HEK293 (cell line): Measurements from ENCODE around the gene PRR19.

ENCODE experiments used
- KLF10 ChIP-seq: fragments of 450-650 bp; IDR thresholded peaks from 2 replicates; pipeline ENCODE4 v1.5.1; 2018; ENCODE audit warnings: missing biosample characterization, mild to moderate bottlenecking, missing genetic modification characterization
- MYNN ChIP-seq: fragments of 450-650 bp; formaldehyde crosslinking; IDR thresholded peaks from 2 replicates; pipeline ENCODE4 v1.5.1; 2016; ENCODE audit warnings: missing biosample characterization, missing genetic modification characterization, borderline replicate concordance
- MZF1 ChIP-seq: fragments of 450-650 bp; formaldehyde crosslinking; IDR thresholded peaks from 2 replicates; pipeline ENCODE4 v1.5.1; 2017; ENCODE audit warnings: missing biosample characterization, missing genetic modification characterization, borderline replicate concordance
- OSR2 ChIP-seq: fragments of 450-650 bp; formaldehyde crosslinking; IDR thresholded peaks from 2 replicates; pipeline ENCODE4 v1.5.1; 2016; ENCODE audit warnings: missing biosample characterization, missing genetic modification characterization
- PRDM1 ChIP-seq: fragments of 450-650 bp; formaldehyde crosslinking; IDR thresholded peaks from 2 replicates; pipeline ENCODE4; 2016; ENCODE audit warnings: missing biosample characterization, missing genetic modification characterization
- YY1 ChIP-seq: fragments of 450-650 bp; formaldehyde crosslinking; IDR thresholded peaks from 2 replicates; pipeline ENCODE4 v1.5.1; 2018; ENCODE audit warnings: missing biosample characterization, missing genetic modification characterization
- ZBTB7A ChIP-seq: fragments of 450-650 bp; formaldehyde crosslinking; IDR thresholded peaks from 2 replicates; pipeline ENCODE4 v1.5.1; 2016; ENCODE audit warnings: low read depth, missing biosample characterization, missing genetic modification characterization
- ZFP41 ChIP-seq: fragments of 450-650 bp; formaldehyde crosslinking; IDR thresholded peaks from 2 replicates; pipeline ENCODE4 v1.5.1; 2016; ENCODE audit warnings: missing biosample characterization, missing genetic modification characterization, borderline replicate concordance
- ZFP69B ChIP-seq: fragments of 450-650 bp; formaldehyde crosslinking; IDR thresholded peaks from 2 replicates; pipeline ENCODE4 v1.5.1; 2016; ENCODE audit warnings: missing biosample characterization, missing genetic modification characterization
- ZIC2 ChIP-seq: fragments of 450-650 bp; formaldehyde crosslinking; IDR thresholded peaks from 2 replicates; pipeline ENCODE4 v1.5.1; 2016; ENCODE audit warnings: missing biosample characterization, missing genetic modification characterization
- ZNF19 ChIP-seq: fragments of 450-650 bp; formaldehyde crosslinking; IDR thresholded peaks from 2 replicates; pipeline ENCODE4; 2016; ENCODE audit warnings: missing biosample characterization, missing genetic modification characterization, low read depth
- ZNF239 ChIP-seq: fragments of 450-650 bp; formaldehyde crosslinking; IDR thresholded peaks from 2 replicates; pipeline ENCODE4 v1.5.1; 2016; ENCODE audit warnings: missing biosample characterization, missing genetic modification characterization
- ZNF24 ChIP-seq: fragments of 450-650 bp; formaldehyde crosslinking; IDR thresholded peaks from 2 replicates; pipeline ENCODE4 v1.5.1; 2016; ENCODE audit warnings: missing biosample characterization, missing genetic modification characterization
- ZNF248 ChIP-seq: fragments of 450-650 bp; formaldehyde crosslinking; IDR thresholded peaks from 2 replicates; pipeline ENCODE4 v1.5.1; 2017; ENCODE audit warnings: missing biosample characterization, missing genetic modification characterization
- ZNF473 ChIP-seq: fragments of 450-650 bp; formaldehyde crosslinking; IDR thresholded peaks from 2 replicates; pipeline ENCODE4 v1.5.1; 2017; ENCODE audit warnings: missing biosample characterization, missing genetic modification characterization
- ZNF510 ChIP-seq: fragments of 450-650 bp; formaldehyde crosslinking; IDR thresholded peaks from 2 replicates; pipeline ENCODE4 v1.5.1; 2018; ENCODE audit warnings: mild to moderate bottlenecking, missing genetic modification characterization, missing biosample characterization; ENCODE audit not compliant: insufficient replicate concordance
- ZNF624 ChIP-seq: fragments of 450-650 bp; formaldehyde crosslinking; IDR thresholded peaks from 2 replicates; pipeline ENCODE4 v1.5.1; 2017; ENCODE audit warnings: missing biosample characterization, missing genetic modification characterization
- ZNF837 ChIP-seq: fragments of 450-650 bp; formaldehyde crosslinking; IDR thresholded peaks from 2 replicates; pipeline ENCODE4 v1.5.1; 2016; ENCODE audit warnings: missing biosample characterization, missing genetic modification characterization
- TF ChIP-seq, protein P1 (sequence below): fragments of 450-650 bp; formaldehyde crosslinking; IDR thresholded peaks from 2 replicates; pipeline ENCODE4 v1.5.1; 2016; ENCODE audit warnings: missing biosample characterization, missing genetic modification characterization
- TF ChIP-seq, protein P2 (sequence below): fragments of 450-650 bp; formaldehyde crosslinking; IDR thresholded peaks from 2 replicates; pipeline ENCODE4 v1.5.1; 2016; ENCODE audit warnings: missing biosample characterization, missing genetic modification characterization, low read depth
- TF ChIP-seq, protein P3 (sequence below): fragments of 450-650 bp; formaldehyde crosslinking; IDR thresholded peaks from 2 replicates; pipeline ENCODE4 v1.5.1; 2016; ENCODE audit warnings: missing biosample characterization, missing genetic modification characterization
- TF ChIP-seq, protein P4 (sequence below): fragments of 450-650 bp; formaldehyde crosslinking; IDR thresholded peaks from 2 replicates; pipeline ENCODE4 v1.5.1; 2017; ENCODE audit warnings: missing biosample characterization, missing genetic modification characterization
- TF ChIP-seq, protein P5 (sequence below): fragments of 450-650 bp; formaldehyde crosslinking; IDR thresholded peaks from 2 replicates; pipeline ENCODE4 v1.5.1; 2016; ENCODE audit warnings: missing biosample characterization, missing genetic modification characterization
- TF ChIP-seq, protein P6 (sequence below): fragments of 450-650 bp; formaldehyde crosslinking; conservative IDR thresholded peaks from 2 replicates; pipeline ENCODE4 v1.5.1; 2016; ENCODE audit warnings: low read depth, missing biosample characterization, missing genetic modification characterization

Gene PRR19

DNA sequence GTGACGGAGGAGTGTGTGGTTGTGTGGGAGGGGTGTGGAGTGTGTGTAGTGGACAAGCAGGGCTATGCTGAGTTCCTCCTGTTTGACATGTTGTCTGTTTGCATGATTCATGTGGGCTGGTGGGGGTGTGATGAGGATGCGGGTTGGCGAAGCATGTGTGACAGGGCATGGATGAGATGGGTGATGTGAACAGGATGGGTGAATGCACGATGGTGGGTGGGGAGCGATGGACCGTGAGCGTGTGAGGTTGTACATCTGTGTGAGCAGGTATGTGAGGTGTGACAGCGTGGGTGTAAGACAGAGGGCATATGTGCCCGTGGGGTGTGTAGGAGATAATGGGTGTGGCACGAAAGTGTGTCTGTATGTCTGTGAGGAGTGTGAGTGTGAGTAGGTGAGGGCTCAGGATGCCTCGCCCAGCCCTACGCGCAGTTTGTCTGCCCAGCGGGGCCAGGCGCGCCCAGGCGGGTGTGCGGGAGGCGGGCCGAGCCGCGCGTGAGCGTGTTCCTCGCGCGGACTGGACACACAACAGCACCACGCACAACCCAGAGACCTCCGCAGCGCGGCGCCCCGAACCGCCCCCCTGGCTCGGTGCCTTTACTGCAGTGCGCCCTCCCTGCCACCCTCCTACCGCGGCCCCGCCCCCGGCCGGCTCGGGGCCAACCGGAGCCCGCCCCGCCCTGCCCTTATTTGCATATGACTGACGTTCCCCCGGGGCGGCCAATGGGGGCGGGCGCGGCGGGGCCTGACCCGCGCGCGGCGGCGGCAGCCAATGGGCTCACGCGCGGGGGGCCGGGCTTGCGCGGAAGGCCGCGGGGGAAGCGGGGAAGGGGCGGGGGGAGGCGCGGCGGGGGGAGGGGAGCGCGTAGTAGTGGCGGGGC lies 18.5 kb upstream of the PRR19 start (continued):
- TF ChIP-seq ZFP69B (tag by site-specific recombination) (peak; percentile 55; the same call in 1 of the 2 replicates), MYNN (peak; percentile 79; the same call in 1 of the 2 replicates), MZF1 (no peak), ZFP41 (no peak), ZNF19 (tag by site-specific recombination) (no peak), ZNF510 (tag by site-specific recombination) (no peak), ZNF624 (tag by site-specific recombination) (no peak), ZNF248 (tag by site-specific recombination) (peak; percentile 81; the same call in 1 of the 2 replicates), YY1 (tag by site-specific recombination) (no peak), ZIC2 (tag by site-specific recombination) (peak; percentile 58), PRDM1 (tag by site-specific recombination) (peak; percentile 78), ZBTB7A (tag by site-specific recombination) (peak; percentile 93), ZNF837 (tag by site-specific recombination) (0 out of 2 replicates have a peak, but pooled peaks have one; percentile 88), OSR2 (tag by site-specific recombination) (peak; percentile 15; the same call in 1 of the 2 replicates), KLF10 (tag by site-specific recombination) (peak; percentile 78), ZNF239 (peak; percentile 56; the same call in 1 of the 2 replicates), ZNF24 (peak; percentile 59; the same call in 1 of the 2 replicates), ZNF473 (no peak)
- TF ChIP-seq, protein P1, sequence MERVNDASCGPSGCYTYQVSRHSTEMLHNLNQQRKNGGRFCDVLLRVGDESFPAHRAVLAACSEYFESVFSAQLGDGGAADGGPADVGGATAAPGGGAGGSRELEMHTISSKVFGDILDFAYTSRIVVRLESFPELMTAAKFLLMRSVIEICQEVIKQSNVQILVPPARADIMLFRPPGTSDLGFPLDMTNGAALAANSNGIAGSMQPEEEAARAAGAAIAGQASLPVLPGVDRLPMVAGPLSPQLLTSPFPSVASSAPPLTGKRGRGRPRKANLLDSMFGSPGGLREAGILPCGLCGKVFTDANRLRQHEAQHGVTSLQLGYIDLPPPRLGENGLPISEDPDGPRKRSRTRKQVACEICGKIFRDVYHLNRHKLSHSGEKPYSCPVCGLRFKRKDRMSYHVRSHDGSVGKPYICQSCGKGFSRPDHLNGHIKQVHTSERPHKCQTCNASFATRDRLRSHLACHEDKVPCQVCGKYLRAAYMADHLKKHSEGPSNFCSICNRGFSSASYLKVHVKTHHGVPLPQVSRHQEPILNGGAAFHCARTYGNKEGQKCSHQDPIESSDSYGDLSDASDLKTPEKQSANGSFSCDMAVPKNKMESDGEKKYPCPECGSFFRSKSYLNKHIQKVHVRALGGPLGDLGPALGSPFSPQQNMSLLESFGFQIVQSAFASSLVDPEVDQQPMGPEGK = peak; percentile 98
- TF ChIP-seq, protein P2, sequence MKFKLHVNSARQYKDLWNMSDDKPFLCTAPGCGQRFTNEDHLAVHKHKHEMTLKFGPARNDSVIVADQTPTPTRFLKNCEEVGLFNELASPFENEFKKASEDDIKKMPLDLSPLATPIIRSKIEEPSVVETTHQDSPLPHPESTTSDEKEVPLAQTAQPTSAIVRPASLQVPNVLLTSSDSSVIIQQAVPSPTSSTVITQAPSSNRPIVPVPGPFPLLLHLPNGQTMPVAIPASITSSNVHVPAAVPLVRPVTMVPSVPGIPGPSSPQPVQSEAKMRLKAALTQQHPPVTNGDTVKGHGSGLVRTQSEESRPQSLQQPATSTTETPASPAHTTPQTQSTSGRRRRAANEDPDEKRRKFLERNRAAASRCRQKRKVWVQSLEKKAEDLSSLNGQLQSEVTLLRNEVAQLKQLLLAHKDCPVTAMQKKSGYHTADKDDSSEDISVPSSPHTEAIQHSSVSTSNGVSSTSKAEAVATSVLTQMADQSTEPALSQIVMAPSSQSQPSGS = no peak
- TF ChIP-seq, protein P3, sequence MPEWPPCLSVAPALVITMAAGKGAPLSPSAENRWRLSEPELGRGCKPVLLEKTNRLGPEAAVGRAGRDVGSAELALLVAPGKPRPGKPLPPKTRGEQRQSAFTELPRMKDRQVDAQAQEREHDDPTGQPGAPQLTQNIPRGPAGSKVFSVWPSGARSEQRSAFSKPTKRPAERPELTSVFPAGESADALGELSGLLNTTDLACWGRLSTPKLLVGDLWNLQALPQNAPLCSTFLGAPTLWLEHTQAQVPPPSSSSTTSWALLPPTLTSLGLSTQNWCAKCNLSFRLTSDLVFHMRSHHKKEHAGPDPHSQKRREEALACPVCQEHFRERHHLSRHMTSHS (tag by site-specific recombination) = no peak
- TF ChIP-seq, protein P4, sequence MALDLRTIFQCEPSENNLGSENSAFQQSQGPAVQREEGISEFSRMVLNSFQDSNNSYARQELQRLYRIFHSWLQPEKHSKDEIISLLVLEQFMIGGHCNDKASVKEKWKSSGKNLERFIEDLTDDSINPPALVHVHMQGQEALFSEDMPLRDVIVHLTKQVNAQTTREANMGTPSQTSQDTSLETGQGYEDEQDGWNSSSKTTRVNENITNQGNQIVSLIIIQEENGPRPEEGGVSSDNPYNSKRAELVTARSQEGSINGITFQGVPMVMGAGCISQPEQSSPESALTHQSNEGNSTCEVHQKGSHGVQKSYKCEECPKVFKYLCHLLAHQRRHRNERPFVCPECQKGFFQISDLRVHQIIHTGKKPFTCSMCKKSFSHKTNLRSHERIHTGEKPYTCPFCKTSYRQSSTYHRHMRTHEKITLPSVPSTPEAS (tag by site-specific recombination) = peak; percentile 49; the same call in 1 of the 2 replicates
- TF ChIP-seq, protein P5, sequence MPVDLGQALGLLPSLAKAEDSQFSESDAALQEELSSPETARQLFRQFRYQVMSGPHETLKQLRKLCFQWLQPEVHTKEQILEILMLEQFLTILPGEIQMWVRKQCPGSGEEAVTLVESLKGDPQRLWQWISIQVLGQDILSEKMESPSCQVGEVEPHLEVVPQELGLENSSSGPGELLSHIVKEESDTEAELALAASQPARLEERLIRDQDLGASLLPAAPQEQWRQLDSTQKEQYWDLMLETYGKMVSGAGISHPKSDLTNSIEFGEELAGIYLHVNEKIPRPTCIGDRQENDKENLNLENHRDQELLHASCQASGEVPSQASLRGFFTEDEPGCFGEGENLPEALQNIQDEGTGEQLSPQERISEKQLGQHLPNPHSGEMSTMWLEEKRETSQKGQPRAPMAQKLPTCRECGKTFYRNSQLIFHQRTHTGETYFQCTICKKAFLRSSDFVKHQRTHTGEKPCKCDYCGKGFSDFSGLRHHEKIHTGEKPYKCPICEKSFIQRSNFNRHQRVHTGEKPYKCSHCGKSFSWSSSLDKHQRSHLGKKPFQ (tag by site-specific recombination) = peak; percentile 97
- TF ChIP-seq, protein P6, sequence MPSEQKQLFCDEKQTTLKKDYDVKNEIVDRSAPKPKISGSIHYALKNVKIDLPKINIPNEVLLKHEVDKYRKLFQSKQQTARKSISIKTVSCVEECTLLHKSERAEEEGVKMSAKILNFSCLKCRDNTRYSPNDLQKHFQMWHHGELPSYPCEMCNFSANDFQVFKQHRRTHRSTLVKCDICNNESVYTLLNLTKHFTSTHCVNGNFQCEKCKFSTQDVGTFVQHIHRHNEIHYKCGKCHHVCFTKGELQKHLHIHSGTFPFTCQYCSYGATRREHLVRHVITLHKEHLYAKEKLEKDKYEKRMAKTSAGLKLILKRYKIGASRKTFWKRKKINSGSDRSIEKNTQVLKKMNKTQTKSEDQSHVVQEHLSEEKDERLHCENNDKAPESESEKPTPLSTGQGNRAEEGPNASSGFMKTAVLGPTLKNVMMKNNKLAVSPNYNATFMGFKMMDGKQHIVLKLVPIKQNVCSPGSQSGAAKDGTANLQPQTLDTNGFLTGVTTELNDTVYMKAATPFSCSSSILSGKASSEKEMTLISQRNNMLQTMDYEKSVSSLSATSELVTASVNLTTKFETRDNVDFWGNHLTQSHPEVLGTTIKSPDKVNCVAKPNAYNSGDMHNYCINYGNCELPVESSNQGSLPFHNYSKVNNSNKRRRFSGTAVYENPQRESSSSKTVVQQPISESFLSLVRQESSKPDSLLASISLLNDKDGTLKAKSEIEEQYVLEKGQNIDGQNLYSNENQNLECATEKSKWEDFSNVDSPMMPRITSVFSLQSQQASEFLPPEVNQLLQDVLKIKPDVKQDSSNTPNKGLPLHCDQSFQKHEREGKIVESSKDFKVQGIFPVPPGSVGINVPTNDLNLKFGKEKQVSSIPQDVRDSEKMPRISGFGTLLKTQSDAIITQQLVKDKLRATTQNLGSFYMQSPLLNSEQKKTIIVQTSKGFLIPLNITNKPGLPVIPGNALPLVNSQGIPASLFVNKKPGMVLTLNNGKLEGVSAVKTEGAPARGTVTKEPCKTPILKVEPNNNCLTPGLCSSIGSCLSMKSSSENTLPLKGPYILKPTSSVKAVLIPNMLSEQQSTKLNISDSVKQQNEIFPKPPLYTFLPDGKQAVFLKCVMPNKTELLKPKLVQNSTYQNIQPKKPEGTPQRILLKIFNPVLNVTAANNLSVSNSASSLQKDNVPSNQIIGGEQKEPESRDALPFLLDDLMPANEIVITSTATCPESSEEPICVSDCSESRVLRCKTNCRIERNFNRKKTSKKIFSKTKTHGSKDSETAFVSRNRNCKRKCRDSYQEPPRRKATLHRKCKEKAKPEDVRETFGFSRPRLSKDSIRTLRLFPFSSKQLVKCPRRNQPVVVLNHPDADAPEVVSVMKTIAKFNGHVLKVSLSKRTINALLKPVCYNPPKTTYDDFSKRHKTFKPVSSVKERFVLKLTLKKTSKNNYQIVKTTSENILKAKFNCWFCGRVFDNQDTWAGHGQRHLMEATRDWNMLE = no peak
